Measurements from ENCODE around the gene PLCH1. TPM values are rescaled to one million over a fixed set of nuclear protein-coding genes. Genes with fewer than 3 reads are reported as not detected.
A peak's percentile ranks its signal among the peaks of the same experiment; 100 is the strongest.

PLCH1 gene
- total and polyA plus RNA-seq, 2 experiments from 2014 or later: 2.7 to 6.2 TPM

- H3K36me3 ChIP-seq: no peaks in the 10 kb centered on the region
- DNase-seq (ENCODE audit: low read depth in 1 of 2, low spot score in 1 of 2): no peak
- no peaks in the 10 kb centered on the region for H3K27me3 ChIP-seq
- H3K27ac ChIP-seq: no peak overlapping the region
- no peak overlapping the region for H3K4me3 ChIP-seq
- peaks cover 21% of the 10 kb centered on the region for H3K4me1 ChIP-seq (ENCODE audit: low read depth)
- TF ChIP-seq, protein P1, sequence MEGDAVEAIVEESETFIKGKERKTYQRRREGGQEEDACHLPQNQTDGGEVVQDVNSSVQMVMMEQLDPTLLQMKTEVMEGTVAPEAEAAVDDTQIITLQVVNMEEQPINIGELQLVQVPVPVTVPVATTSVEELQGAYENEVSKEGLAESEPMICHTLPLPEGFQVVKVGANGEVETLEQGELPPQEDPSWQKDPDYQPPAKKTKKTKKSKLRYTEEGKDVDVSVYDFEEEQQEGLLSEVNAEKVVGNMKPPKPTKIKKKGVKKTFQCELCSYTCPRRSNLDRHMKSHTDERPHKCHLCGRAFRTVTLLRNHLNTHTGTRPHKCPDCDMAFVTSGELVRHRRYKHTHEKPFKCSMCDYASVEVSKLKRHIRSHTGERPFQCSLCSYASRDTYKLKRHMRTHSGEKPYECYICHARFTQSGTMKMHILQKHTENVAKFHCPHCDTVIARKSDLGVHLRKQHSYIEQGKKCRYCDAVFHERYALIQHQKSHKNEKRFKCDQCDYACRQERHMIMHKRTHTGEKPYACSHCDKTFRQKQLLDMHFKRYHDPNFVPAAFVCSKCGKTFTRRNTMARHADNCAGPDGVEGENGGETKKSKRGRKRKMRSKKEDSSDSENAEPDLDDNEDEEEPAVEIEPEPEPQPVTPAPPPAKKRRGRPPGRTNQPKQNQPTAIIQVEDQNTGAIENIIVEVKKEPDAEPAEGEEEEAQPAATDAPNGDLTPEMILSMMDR (IDR thresholded peaks at IDR 0.05; ENCODE audit: low read depth, low read length): no peak
- H3K9me3 ChIP-seq (ENCODE audit: low read depth): no peaks in the 10 kb centered on the region
Measured at GRCh38 chr3:155387571-155387970, 357.3 kb downstream of the PLCH1 start.

GRCh38 chr3:155386919-155387318, 358.0 kb downstream of the PLCH1 start:
- H3K4me3 ChIP-seq: no peak overlapping the region
- H3K27ac ChIP-seq: no peak overlapping the region
- no peak for DNase-seq (ENCODE audit: low read depth in 1 of 2, low spot score in 1 of 2)
- TF ChIP-seq, protein P1 (IDR thresholded peaks at IDR 0.05; ENCODE audit: low read depth, low read length): no peak
- no peaks in the 10 kb centered on the region for H3K9me3 ChIP-seq (ENCODE audit: low read depth)
- H3K36me3 ChIP-seq: no peaks in the 10 kb centered on the region
- H3K4me1 ChIP-seq (ENCODE audit: low read depth): peaks cover 18% of the 10 kb centered on the region
- H3K27me3 ChIP-seq: no peaks in the 10 kb centered on the region

- Histone ChIP-seq H3K27ac (no peak overlapping the region), H3K4me3 (no peak overlapping the region), H3K36me3 (no peaks in the 10 kb centered on the region), H3K9me3 (ENCODE audit: low read depth) (no peaks in the 10 kb centered on the region), H3K27me3 (no peaks in the 10 kb centered on the region), H3K4me1 (ENCODE audit: low read depth) (peaks cover 9% of the 10 kb centered on the region)
- DNase-seq (ENCODE audit: low read depth in 1 of 2, low spot score in 1 of 2): no peak
- TF ChIP-seq, protein P1 (IDR thresholded peaks at IDR 0.05; ENCODE audit: low read depth, low read length): no peak
Measured at GRCh38 chr3:155385896-155386625, 358.8 kb downstream of the PLCH1 start.

DNA sequence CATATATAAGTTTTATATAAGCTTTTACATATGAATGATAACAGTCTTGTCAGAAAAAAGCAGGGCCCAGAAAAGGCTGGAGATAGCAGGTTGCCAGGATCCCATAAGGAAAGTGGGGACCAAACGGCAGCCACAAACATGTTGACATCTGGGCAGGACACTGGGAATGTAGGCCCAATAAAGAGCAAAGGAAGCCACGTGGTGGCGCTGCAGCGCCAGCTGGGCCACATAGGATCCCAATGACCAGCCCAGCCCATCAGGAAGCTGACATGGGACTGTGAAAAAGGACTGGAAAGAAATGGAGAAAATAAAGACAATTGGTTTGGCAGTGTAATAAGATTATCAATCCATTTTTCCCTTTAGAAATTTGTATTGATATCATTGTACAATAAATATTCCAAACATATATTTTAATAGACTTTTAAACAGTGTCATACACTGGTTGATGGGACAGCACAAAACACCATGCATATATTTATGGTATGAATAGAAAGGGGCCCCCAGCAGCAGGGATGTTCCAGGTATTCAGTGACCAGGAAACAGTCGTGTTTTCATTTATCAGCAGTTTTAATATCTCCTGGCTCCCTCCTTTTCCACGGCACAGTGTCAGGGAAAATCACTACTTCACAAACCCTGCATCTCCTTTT, 362.4 kb downstream of the PLCH1 start:
- H3K4me3 ChIP-seq: no peak overlapping the region
- TF ChIP-seq, protein P1 (IDR thresholded peaks at IDR 0.05; ENCODE audit: low read depth, low read length): peak; percentile 84
- H3K9me3 ChIP-seq (ENCODE audit: low read depth): no peaks in the 10 kb centered on the region
- no peaks in the 10 kb centered on the region for H3K27me3 ChIP-seq
- H3K4me1 ChIP-seq (ENCODE audit: low read depth): peaks cover 9% of the 10 kb centered on the region
- no peaks in the 10 kb centered on the region for H3K36me3 ChIP-seq
- DNase-seq (ENCODE audit: low read depth in 1 of 2, low spot score in 1 of 2): peak; percentile 68 to 87
- H3K27ac ChIP-seq: no peak overlapping the region

GRCh38 chr3:155377847-155378246, 367.0 kb downstream of the PLCH1 start:
- no peaks in the 10 kb centered on the region for H3K9me3 ChIP-seq (ENCODE audit: low read depth)
- no peak overlapping the region for H3K27ac ChIP-seq
- H3K4me1 ChIP-seq (ENCODE audit: low read depth): peaks cover 6% of the 10 kb centered on the region
- no peak for DNase-seq (ENCODE audit: low read depth in 1 of 2, low spot score in 1 of 2)
- no peaks in the 10 kb centered on the region for H3K27me3 ChIP-seq
- no peak overlapping the region for H3K4me3 ChIP-seq
- TF ChIP-seq, protein P1 (IDR thresholded peaks at IDR 0.05; ENCODE audit: low read depth, low read length): no peak
- H3K36me3 ChIP-seq: no peaks in the 10 kb centered on the region
